ENCODE results near the gene ASTE1. TPM values are rescaled to one million over a fixed set of nuclear protein-coding genes. Genes with fewer than 3 reads are reported as not detected.

The ASTE1 gene
- total RNA-seq, 1 donor from 2014 or later, result 11.4 TPM

DNA sequence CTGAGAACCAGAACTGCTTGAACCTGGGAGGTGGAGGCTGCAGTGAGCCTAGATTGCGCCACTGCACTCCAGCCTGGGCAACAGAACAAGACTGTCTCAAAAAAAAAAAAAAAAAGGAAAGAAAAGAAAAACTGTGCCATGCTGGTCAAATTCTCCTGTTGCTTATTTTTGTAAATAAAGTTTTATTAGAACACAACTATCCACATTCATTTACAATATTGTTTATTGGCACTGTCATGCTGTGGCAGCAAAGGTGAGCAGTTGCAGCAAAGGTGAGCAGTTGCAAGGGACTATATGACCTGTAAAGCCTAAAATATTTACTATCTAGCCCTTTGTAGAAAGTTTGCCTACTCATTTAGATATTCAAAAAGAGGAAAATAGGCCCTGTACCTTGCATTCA, 18.3 kb downstream of the ASTE1 start:
- TF ChIP-seq, protein P1, sequence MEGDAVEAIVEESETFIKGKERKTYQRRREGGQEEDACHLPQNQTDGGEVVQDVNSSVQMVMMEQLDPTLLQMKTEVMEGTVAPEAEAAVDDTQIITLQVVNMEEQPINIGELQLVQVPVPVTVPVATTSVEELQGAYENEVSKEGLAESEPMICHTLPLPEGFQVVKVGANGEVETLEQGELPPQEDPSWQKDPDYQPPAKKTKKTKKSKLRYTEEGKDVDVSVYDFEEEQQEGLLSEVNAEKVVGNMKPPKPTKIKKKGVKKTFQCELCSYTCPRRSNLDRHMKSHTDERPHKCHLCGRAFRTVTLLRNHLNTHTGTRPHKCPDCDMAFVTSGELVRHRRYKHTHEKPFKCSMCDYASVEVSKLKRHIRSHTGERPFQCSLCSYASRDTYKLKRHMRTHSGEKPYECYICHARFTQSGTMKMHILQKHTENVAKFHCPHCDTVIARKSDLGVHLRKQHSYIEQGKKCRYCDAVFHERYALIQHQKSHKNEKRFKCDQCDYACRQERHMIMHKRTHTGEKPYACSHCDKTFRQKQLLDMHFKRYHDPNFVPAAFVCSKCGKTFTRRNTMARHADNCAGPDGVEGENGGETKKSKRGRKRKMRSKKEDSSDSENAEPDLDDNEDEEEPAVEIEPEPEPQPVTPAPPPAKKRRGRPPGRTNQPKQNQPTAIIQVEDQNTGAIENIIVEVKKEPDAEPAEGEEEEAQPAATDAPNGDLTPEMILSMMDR (conservative IDR thresholded peaks at IDR 0.05), result no peak
- Mint-ChIP-seq H3K9me3 (no peaks in the 10 kb centered on the region), H3K27ac (ENCODE audit: unreplicated experiment) (no peak overlapping the region), H3K36me3 (ENCODE audit: low read depth) (peaks cover 13% of the 10 kb centered on the region), H3K27me3 (ENCODE audit: low read depth) (no peaks in the 10 kb centered on the region), H3K4me1 (peaks cover 4% of the 10 kb centered on the region), H3K4me3 (no peak overlapping the region)
- DNase-seq (ENCODE audit: low read depth, low spot score), result no peak

DNA sequence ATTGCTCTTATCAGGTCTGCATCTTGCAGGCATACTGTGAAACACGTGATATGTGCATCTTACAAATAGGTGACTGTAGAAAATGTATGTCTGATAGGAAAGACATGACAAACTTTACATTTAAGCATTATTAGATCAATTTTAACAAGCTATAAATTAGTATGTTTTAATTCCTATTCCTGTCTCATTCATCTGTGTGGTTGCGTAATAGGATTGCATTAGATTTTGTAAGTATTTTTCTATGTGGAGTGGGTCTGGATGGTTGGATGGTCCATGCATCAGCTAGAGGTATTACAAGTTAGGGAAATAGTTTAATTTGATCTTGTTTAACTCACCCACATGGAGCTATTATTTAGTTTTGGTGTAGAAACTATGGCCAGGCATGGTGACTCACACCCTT, 18.8 kb downstream of the ASTE1 start:
- Mint-ChIP-seq H3K36me3 (ENCODE audit: low read depth) (peaks cover 11% of the 10 kb centered on the region), H3K9me3 (no peaks in the 10 kb centered on the region), H3K27me3 (ENCODE audit: low read depth) (no peaks in the 10 kb centered on the region), H3K4me1 (peaks cover 4% of the 10 kb centered on the region), H3K27ac (ENCODE audit: unreplicated experiment) (no peak overlapping the region), H3K4me3 (no peak overlapping the region)
- DNase-seq (ENCODE audit: low read depth, low spot score), result no peak
- TF ChIP-seq, protein P1 (conservative IDR thresholded peaks at IDR 0.05), result no peak

DNA sequence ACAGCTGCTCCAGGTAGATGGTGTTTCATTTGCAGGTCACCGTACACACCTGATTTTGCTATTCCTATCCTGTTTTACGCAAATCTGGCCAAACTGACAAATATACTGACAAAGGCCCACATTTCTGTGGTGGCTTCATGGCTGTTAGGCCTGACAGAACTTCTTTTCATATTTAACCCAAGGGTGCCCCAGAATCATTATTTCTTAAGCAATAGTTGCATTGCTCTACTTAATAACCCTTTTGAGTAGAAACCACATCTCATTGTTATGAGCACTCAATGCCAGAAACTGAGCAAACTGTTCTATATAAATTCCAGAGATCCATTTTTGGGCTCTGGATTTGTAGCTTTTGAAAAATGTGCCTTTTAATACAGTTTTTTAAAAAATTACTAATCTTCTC, 19.4 kb downstream of the ASTE1 start:
- Mint-ChIP-seq H3K4me3 (no peak overlapping the region), H3K27me3 (ENCODE audit: low read depth) (no peaks in the 10 kb centered on the region), H3K4me1 (peaks cover 4% of the 10 kb centered on the region), H3K27ac (ENCODE audit: unreplicated experiment) (no peak overlapping the region), H3K9me3 (no peaks in the 10 kb centered on the region), H3K36me3 (ENCODE audit: low read depth) (peaks cover 11% of the 10 kb centered on the region)
- TF ChIP-seq, protein P1 (conservative IDR thresholded peaks at IDR 0.05), result no peak
- DNase-seq (ENCODE audit: low read depth, low spot score), result no peak

DNA sequence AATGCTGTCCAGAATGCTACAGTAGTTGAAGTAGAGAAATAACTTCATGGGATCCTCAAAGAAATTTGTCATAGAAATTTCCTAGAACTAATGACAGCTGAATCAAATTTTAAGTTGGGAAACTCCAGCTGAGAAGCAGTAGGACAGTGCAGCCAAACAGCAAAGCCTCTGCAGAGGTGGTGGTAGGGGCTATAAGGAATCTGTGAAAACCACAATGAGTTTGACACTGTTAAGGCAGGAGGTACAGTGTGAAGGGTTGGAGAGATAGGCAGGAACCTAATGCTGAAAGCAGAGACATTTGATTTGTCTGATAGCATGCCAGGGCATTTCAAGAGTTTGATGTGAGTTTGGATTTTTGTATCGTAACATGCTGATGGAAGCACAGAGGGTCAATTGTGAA, 22.0 kb downstream of the ASTE1 start:
- H3K9me3 Mint-ChIP-seq, result no peaks in the 10 kb centered on the region
- TF ChIP-seq, protein P1 (conservative IDR thresholded peaks at IDR 0.05), result no peak
- no peaks in the 10 kb centered on the region for H3K27me3 Mint-ChIP-seq (ENCODE audit: low read depth)
- no peaks in the 10 kb centered on the region for H3K4me1 Mint-ChIP-seq
- H3K4me3 Mint-ChIP-seq, result no peak overlapping the region
- peaks cover 7% of the 10 kb centered on the region for H3K36me3 Mint-ChIP-seq (ENCODE audit: low read depth)
- DNase-seq (ENCODE audit: low read depth, low spot score), result no peak
- no peak overlapping the region for H3K27ac Mint-ChIP-seq (ENCODE audit: unreplicated experiment)

DNA sequence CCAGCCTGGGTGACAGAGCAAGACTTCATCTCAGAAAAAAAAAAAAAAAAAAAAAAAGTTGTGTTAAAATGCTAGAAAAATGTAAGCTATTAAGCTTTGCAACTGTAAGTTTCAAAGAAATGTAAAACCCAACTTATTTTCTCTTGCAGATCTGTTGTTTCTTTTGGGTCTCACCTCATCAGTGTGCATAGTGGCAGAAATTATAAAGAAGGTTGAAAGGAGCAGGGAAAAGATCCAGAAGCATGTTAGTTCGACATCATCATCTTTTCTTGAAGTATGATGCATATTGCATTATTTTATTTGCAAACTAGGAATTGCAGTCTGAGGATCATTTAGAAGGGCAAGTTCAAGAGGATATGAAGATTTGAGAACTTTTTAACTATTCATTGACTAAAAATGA, 25.6 kb downstream of the ASTE1 start:
- TF ChIP-seq, protein P1 (conservative IDR thresholded peaks at IDR 0.05), result no peak
- no peak overlapping the region for H3K27ac Mint-ChIP-seq (ENCODE audit: unreplicated experiment)
- no peak overlapping the region for H3K4me3 Mint-ChIP-seq
- DNase-seq (ENCODE audit: low read depth, low spot score), result no peak
- no peaks in the 10 kb centered on the region for H3K27me3 Mint-ChIP-seq (ENCODE audit: low read depth)
- no peaks in the 10 kb centered on the region for H3K9me3 Mint-ChIP-seq
- no peaks in the 10 kb centered on the region for H3K4me1 Mint-ChIP-seq
- H3K36me3 Mint-ChIP-seq (ENCODE audit: low read depth), result peaks cover 4% of the 10 kb centered on the region

DNA sequence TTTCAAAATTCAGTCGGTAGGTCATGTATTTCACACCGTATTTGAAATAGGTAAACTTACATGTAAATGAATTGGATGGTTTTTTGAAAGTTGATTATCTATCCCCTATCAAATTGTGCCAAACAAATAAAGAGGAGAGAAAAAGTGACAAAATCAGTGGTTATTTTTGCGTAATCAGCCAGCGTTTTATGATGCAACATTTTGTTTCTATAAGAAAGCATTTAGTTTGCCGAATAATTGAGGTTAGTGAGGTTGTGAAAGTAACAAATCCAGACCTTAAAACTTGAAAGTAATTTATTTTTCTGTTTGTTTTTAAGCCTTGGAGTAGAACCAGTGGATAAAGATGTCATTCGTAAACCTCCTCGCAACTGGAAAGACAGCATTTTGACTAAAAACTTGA, 29.3 kb downstream of the ASTE1 start:
- no peaks in the 10 kb centered on the region for H3K27me3 Mint-ChIP-seq (ENCODE audit: low read depth)
- H3K36me3 Mint-ChIP-seq (ENCODE audit: low read depth), result peaks cover 3% of the 10 kb centered on the region
- H3K4me1 Mint-ChIP-seq, result no peaks in the 10 kb centered on the region

More for the DNA sequence above, 29.3 kb downstream of the ASTE1 start:
- no peak for DNase-seq (ENCODE audit: low read depth, low spot score)
- H3K4me3 Mint-ChIP-seq, result no peak overlapping the region
- no peak overlapping the region for H3K27ac Mint-ChIP-seq (ENCODE audit: unreplicated experiment)
- TF ChIP-seq, protein P1 (conservative IDR thresholded peaks at IDR 0.05), result no peak
- H3K9me3 Mint-ChIP-seq, result no peaks in the 10 kb centered on the region

Measured in neural crest cell (in vitro differentiated cells).